GM18868 (cell line): ENCODE results near the gene MRPS9.

Experiments
- ATAC-seq: cut with Tn5 transposase; IDR thresholded peaks from one replicate; pipeline ENCODE4 v1.9.1; 2021; ENCODE audit warnings: mild to moderate bottlenecking, moderate library complexity; ENCODE audit not compliant: unreplicated experiment

Gene MRPS9

GRCh38 chr2:105078906-105079495 is 41.1 kb downstream of the MRPS9 start:
- ATAC-seq = no peak

GRCh38 chr2:105080461-105080860 is 42.6 kb downstream of the MRPS9 start:
- no peak for ATAC-seq

GRCh38 chr2:105081006-105081601 is 43.2 kb downstream of the MRPS9 start:
- no peak for ATAC-seq

GRCh38 chr2:105082107-105082506 is 44.2 kb downstream of the MRPS9 start:
- ATAC-seq = no peak

- no peak for ATAC-seq
Observed at GRCh38 chr2:105085525-105085924, 47.7 kb downstream of the MRPS9 start.

GRCh38 chr2:105087273-105087672 is 49.4 kb downstream of the MRPS9 start:
- peak; percentile 85 for ATAC-seq

GRCh38 chr2:105090091-105090490 is 52.2 kb downstream of the MRPS9 start:
- no peak for ATAC-seq

GRCh38 chr2:105092797-105093196 is 54.9 kb downstream of the MRPS9 start:
- no peak for ATAC-seq

- no peak for ATAC-seq
Observed at GRCh38 chr2:105099153-105099552, 61.3 kb downstream of the MRPS9 start.

- ATAC-seq = peak; percentile 99
Observed at GRCh38 chr2:105100046-105100840, 62.4 kb downstream of the MRPS9 start.

GRCh38 chr2:105102001-105102400 is 64.1 kb downstream of the MRPS9 start:
- ATAC-seq = no peak

- no peak for ATAC-seq
Observed at GRCh38 chr2:105102963-105103421, 65.1 kb downstream of the MRPS9 start.

GRCh38 chr2:105103481-105103880 is 65.6 kb downstream of the MRPS9 start:
- no peak for ATAC-seq

GRCh38 chr2:105104208-105104731 is 66.4 kb downstream of the MRPS9 start:
- no peak for ATAC-seq

- ATAC-seq = peak; percentile 40
Observed at GRCh38 chr2:105110295-105110829, 72.5 kb downstream of the MRPS9 start.

- no peak for ATAC-seq
Observed at GRCh38 chr2:105111365-105112150, 73.7 kb downstream of the MRPS9 start.

GRCh38 chr2:105112345-105112744 is 74.5 kb downstream of the MRPS9 start:
- ATAC-seq = no peak

- no peak for ATAC-seq
Observed at GRCh38 chr2:105113616-105114291, 75.9 kb downstream of the MRPS9 start.

GRCh38 chr2:105114551-105114950 is 76.7 kb downstream of the MRPS9 start:
- no peak for ATAC-seq

- ATAC-seq = no peak
Observed at GRCh38 chr2:105116348-105116747, 78.5 kb downstream of the MRPS9 start.
